ENCODE data around the gene SSR2.

SSR2 gene

GRCh38 chr1:155966135-155966534 is 54.6 kb downstream of the SSR2 start:
- Histone ChIP-seq H3K27ac (ENCODE audit: low read depth in 2 of 2, low read length in 2 of 2) (no peak overlapping the region), H3K4me3 (ENCODE audit: low read length in 2 of 2) (no peak overlapping the region), H3K9me3 (ENCODE audit: control insufficient read depth in 2 of 2, low read length in 2 of 2) (no peaks in the 10 kb centered on the region), H3K27me3 (ENCODE audit: control insufficient read depth in 2 of 2, insufficient read depth in 2 of 2, low read length in 2 of 2) (no peaks in the 10 kb centered on the region), H3K4me1 (ENCODE audit: control insufficient read depth in 2 of 2, insufficient read depth in 2 of 2, low read length in 2 of 2) (peaks cover 42 to 46% of the 10 kb centered on the region in 2 donors), H3K9ac (ENCODE audit: low read depth in 1 of 2, low read length in 2 of 2) (no peak overlapping the region), H3K36me3 (ENCODE audit: control insufficient read depth in 2 of 2, insufficient read depth in 2 of 2, low read length in 2 of 2) (peaks cover 66 to 68% of the 10 kb centered on the region in 2 donors)

GRCh38 chr1:155964193-155964592 is 56.6 kb downstream of the SSR2 start:
- H3K9me3 ChIP-seq (ENCODE audit: control insufficient read depth in 2 of 2, low read length in 2 of 2), result no peaks in the 10 kb centered on the region
- H3K27me3 ChIP-seq (ENCODE audit: control insufficient read depth in 2 of 2, insufficient read depth in 2 of 2, low read length in 2 of 2), result no peaks in the 10 kb centered on the region
- H3K36me3 ChIP-seq (ENCODE audit: control insufficient read depth in 2 of 2, insufficient read depth in 2 of 2, low read length in 2 of 2), result peaks cover 71 to 77% of the 10 kb centered on the region in 2 donors
- peaks cover 25 to 30% of the 10 kb centered on the region in 2 donors for H3K4me1 ChIP-seq (ENCODE audit: control insufficient read depth in 2 of 2, insufficient read depth in 2 of 2, low read length in 2 of 2)
- H3K27ac ChIP-seq (ENCODE audit: low read depth in 2 of 2, low read length in 2 of 2), result no peak overlapping the region
- H3K4me3 ChIP-seq (ENCODE audit: low read length in 2 of 2), result no peak overlapping the region
- H3K9ac ChIP-seq (ENCODE audit: low read depth in 1 of 2, low read length in 2 of 2), result no peak overlapping the region

GRCh38 chr1:155962599-155963211 is 58.0 kb downstream of the SSR2 start:
- Histone ChIP-seq H3K27ac (ENCODE audit: low read depth in 2 of 2, low read length in 2 of 2) (no peak overlapping the region), H3K36me3 (ENCODE audit: control insufficient read depth in 2 of 2, insufficient read depth in 2 of 2, low read length in 2 of 2) (peaks cover 70 to 75% of the 10 kb centered on the region in 2 donors), H3K4me1 (ENCODE audit: control insufficient read depth in 2 of 2, insufficient read depth in 2 of 2, low read length in 2 of 2) (peaks cover 11 to 16% of the 10 kb centered on the region in 2 donors), H3K27me3 (ENCODE audit: control insufficient read depth in 2 of 2, insufficient read depth in 2 of 2, low read length in 2 of 2) (no peaks in the 10 kb centered on the region), H3K9ac (ENCODE audit: low read depth in 1 of 2, low read length in 2 of 2) (no peak overlapping the region), H3K9me3 (ENCODE audit: control insufficient read depth in 2 of 2, low read length in 2 of 2) (no peaks in the 10 kb centered on the region), H3K4me3 (ENCODE audit: low read length in 2 of 2) (no peak overlapping the region)

GRCh38 chr1:155961937-155962336 is 58.8 kb downstream of the SSR2 start:
- H3K9me3 ChIP-seq (ENCODE audit: control insufficient read depth in 2 of 2, low read length in 2 of 2), result no peaks in the 10 kb centered on the region
- no peak overlapping the region for H3K9ac ChIP-seq (ENCODE audit: low read depth in 1 of 2, low read length in 2 of 2)
- no peak overlapping the region for H3K4me3 ChIP-seq (ENCODE audit: low read length in 2 of 2)
- H3K36me3 ChIP-seq (ENCODE audit: control insufficient read depth in 2 of 2, insufficient read depth in 2 of 2, low read length in 2 of 2), result peaks cover 70 to 76% of the 10 kb centered on the region in 2 donors
- no peaks in the 10 kb centered on the region for H3K27me3 ChIP-seq (ENCODE audit: control insufficient read depth in 2 of 2, insufficient read depth in 2 of 2, low read length in 2 of 2)
- H3K4me1 ChIP-seq (ENCODE audit: control insufficient read depth in 2 of 2, insufficient read depth in 2 of 2, low read length in 2 of 2), result peaks cover 5 to 8% of the 10 kb centered on the region in 2 donors
- H3K27ac ChIP-seq (ENCODE audit: low read depth in 2 of 2, low read length in 2 of 2), result peak overlapping the region in 1 of 2 donors; percentile 32

- H3K27ac ChIP-seq (ENCODE audit: low read depth in 2 of 2, low read length in 2 of 2), result no peak overlapping the region
- H3K9ac ChIP-seq (ENCODE audit: low read depth in 1 of 2, low read length in 2 of 2), result no peak overlapping the region
- peaks cover 3 to 6% of the 10 kb centered on the region in 2 donors for H3K4me1 ChIP-seq (ENCODE audit: control insufficient read depth in 2 of 2, insufficient read depth in 2 of 2, low read length in 2 of 2)
- H3K4me3 ChIP-seq (ENCODE audit: low read length in 2 of 2), result no peak overlapping the region
- no peaks in the 10 kb centered on the region for H3K27me3 ChIP-seq (ENCODE audit: control insufficient read depth in 2 of 2, insufficient read depth in 2 of 2, low read length in 2 of 2)
- H3K9me3 ChIP-seq (ENCODE audit: control insufficient read depth in 2 of 2, low read length in 2 of 2), result no peaks in the 10 kb centered on the region
- H3K36me3 ChIP-seq (ENCODE audit: control insufficient read depth in 2 of 2, insufficient read depth in 2 of 2, low read length in 2 of 2), result peaks cover 59 to 72% of the 10 kb centered on the region in 2 donors
Observed at GRCh38 chr1:155960081-155960745, 60.5 kb downstream of the SSR2 start.
